ENCODE results near the gene TRAPPC6A. TPM values are rescaled to one million over a fixed set of nuclear protein-coding genes. Genes with fewer than 3 reads are reported as not detected.

The TRAPPC6A gene
- total and polyA plus RNA-seq, 2 of the 13 experiments (the other 11 are each of a cell fraction or from before 2014, with no cell fraction given), result 6.5 to 21.0 TPM

DNA sequence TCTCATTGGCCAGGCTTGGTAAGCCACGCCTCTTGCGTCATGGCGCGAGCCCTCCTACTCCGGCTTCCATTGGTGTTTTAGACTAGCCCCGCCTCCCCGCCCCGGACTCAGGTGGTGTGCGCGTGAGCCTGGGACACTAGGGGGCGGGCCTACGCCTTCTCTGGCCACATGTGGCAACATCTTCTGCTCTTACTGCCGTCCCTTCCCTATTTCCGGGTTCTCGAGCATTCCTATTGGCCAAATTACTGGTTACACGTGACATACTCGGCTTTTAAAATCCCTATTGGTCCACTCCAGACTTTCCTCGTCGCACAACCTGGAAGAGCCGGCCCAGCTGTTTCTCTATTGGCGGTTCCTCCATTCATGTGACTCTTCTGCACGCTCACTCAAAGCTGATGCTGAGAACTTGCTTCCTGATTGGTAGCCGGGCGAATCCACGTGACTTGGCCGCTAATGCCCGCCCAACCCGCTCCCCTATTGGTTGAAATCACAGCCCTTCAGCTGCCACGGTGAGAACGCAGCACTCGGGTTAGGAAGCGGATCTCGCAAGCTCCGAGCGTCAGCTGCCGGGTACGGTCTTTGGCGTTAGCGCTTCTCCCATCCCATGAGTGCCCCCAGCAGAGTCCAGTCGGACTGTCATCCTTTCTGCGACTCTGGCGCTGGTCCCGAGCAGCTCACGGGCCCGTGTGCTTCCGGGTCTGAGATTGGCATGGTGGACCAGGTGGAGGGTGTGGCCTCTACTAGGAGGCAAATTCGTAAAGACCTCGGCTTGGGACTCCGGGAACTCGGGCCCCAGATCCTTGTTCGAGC, 430 bp upstream of the TRAPPC6A start, which contains the start of gene BLOC1S3 (continued):
- TF ChIP-seq, protein P1, sequence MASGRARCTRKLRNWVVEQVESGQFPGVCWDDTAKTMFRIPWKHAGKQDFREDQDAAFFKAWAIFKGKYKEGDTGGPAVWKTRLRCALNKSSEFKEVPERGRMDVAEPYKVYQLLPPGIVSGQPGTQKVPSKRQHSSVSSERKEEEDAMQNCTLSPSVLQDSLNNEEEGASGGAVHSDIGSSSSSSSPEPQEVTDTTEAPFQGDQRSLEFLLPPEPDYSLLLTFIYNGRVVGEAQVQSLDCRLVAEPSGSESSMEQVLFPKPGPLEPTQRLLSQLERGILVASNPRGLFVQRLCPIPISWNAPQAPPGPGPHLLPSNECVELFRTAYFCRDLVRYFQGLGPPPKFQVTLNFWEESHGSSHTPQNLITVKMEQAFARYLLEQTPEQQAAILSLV (CRISPR knock-in tag; IDR thresholded peaks at IDR 0.05; ENCODE audit: borderline replicate concordance), result 0 out of 2 replicates have a peak, but pooled peaks have one; percentile 32
- TF ChIP-seq, protein P2, sequence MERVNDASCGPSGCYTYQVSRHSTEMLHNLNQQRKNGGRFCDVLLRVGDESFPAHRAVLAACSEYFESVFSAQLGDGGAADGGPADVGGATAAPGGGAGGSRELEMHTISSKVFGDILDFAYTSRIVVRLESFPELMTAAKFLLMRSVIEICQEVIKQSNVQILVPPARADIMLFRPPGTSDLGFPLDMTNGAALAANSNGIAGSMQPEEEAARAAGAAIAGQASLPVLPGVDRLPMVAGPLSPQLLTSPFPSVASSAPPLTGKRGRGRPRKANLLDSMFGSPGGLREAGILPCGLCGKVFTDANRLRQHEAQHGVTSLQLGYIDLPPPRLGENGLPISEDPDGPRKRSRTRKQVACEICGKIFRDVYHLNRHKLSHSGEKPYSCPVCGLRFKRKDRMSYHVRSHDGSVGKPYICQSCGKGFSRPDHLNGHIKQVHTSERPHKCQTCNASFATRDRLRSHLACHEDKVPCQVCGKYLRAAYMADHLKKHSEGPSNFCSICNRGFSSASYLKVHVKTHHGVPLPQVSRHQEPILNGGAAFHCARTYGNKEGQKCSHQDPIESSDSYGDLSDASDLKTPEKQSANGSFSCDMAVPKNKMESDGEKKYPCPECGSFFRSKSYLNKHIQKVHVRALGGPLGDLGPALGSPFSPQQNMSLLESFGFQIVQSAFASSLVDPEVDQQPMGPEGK (CRISPR knock-in tag; IDR thresholded peaks at IDR 0.05), result no peak
- TF ChIP-seq IRF2 (CRISPR knock-in tag; IDR thresholded peaks at IDR 0.05) (no peak), ZNF337 (CRISPR knock-in tag; IDR thresholded peaks at IDR 0.05; ENCODE audit: borderline replicate concordance, low read depth) (0 out of 2 replicates have a peak, but pooled peaks have one; percentile 35), ZNF776 (CRISPR knock-in tag; IDR thresholded peaks at IDR 0.05) (0 out of 2 replicates have a peak, but pooled peaks have one; percentile 9), ARNT2 (CRISPR knock-in tag; IDR thresholded peaks at IDR 0.05; ENCODE audit: low read depth) (no peak), GTF2F1 (IDR thresholded peaks at IDR 0.05; ENCODE audit: low read length) (no peak), ZBTB42 (CRISPR knock-in tag; IDR thresholded peaks at IDR 0.05) (no peak)
- TF ChIP-seq, protein P3, sequence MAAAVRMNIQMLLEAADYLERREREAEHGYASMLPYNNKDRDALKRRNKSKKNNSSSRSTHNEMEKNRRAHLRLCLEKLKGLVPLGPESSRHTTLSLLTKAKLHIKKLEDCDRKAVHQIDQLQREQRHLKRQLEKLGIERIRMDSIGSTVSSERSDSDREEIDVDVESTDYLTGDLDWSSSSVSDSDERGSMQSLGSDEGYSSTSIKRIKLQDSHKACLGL (CRISPR knock-in tag; IDR thresholded peaks at IDR 0.05), result peak; percentile 30; the same call in 1 of the 2 replicates
- TF ChIP-seq, protein P4, sequence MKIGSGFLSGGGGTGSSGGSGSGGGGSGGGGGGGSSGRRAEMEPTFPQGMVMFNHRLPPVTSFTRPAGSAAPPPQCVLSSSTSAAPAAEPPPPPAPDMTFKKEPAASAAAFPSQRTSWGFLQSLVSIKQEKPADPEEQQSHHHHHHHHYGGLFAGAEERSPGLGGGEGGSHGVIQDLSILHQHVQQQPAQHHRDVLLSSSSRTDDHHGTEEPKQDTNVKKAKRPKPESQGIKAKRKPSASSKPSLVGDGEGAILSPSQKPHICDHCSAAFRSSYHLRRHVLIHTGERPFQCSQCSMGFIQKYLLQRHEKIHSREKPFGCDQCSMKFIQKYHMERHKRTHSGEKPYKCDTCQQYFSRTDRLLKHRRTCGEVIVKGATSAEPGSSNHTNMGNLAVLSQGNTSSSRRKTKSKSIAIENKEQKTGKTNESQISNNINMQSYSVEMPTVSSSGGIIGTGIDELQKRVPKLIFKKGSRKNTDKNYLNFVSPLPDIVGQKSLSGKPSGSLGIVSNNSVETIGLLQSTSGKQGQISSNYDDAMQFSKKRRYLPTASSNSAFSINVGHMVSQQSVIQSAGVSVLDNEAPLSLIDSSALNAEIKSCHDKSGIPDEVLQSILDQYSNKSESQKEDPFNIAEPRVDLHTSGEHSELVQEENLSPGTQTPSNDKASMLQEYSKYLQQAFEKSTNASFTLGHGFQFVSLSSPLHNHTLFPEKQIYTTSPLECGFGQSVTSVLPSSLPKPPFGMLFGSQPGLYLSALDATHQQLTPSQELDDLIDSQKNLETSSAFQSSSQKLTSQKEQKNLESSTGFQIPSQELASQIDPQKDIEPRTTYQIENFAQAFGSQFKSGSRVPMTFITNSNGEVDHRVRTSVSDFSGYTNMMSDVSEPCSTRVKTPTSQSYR (CRISPR knock-in tag; IDR thresholded peaks at IDR 0.05; ENCODE audit: borderline replicate concordance), result no peak
- TF ChIP-seq, protein P5, sequence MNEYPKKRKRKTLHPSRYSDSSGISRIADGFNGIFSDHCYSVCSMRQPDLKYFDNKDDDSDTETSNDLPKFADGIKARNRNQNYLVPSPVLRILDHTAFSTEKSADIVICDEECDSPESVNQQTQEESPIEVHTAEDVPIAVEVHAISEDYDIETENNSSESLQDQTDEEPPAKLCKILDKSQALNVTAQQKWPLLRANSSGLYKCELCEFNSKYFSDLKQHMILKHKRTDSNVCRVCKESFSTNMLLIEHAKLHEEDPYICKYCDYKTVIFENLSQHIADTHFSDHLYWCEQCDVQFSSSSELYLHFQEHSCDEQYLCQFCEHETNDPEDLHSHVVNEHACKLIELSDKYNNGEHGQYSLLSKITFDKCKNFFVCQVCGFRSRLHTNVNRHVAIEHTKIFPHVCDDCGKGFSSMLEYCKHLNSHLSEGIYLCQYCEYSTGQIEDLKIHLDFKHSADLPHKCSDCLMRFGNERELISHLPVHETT (CRISPR knock-in tag; conservative IDR thresholded peaks at IDR 0.05), result no peak
- TF ChIP-seq, protein P6, sequence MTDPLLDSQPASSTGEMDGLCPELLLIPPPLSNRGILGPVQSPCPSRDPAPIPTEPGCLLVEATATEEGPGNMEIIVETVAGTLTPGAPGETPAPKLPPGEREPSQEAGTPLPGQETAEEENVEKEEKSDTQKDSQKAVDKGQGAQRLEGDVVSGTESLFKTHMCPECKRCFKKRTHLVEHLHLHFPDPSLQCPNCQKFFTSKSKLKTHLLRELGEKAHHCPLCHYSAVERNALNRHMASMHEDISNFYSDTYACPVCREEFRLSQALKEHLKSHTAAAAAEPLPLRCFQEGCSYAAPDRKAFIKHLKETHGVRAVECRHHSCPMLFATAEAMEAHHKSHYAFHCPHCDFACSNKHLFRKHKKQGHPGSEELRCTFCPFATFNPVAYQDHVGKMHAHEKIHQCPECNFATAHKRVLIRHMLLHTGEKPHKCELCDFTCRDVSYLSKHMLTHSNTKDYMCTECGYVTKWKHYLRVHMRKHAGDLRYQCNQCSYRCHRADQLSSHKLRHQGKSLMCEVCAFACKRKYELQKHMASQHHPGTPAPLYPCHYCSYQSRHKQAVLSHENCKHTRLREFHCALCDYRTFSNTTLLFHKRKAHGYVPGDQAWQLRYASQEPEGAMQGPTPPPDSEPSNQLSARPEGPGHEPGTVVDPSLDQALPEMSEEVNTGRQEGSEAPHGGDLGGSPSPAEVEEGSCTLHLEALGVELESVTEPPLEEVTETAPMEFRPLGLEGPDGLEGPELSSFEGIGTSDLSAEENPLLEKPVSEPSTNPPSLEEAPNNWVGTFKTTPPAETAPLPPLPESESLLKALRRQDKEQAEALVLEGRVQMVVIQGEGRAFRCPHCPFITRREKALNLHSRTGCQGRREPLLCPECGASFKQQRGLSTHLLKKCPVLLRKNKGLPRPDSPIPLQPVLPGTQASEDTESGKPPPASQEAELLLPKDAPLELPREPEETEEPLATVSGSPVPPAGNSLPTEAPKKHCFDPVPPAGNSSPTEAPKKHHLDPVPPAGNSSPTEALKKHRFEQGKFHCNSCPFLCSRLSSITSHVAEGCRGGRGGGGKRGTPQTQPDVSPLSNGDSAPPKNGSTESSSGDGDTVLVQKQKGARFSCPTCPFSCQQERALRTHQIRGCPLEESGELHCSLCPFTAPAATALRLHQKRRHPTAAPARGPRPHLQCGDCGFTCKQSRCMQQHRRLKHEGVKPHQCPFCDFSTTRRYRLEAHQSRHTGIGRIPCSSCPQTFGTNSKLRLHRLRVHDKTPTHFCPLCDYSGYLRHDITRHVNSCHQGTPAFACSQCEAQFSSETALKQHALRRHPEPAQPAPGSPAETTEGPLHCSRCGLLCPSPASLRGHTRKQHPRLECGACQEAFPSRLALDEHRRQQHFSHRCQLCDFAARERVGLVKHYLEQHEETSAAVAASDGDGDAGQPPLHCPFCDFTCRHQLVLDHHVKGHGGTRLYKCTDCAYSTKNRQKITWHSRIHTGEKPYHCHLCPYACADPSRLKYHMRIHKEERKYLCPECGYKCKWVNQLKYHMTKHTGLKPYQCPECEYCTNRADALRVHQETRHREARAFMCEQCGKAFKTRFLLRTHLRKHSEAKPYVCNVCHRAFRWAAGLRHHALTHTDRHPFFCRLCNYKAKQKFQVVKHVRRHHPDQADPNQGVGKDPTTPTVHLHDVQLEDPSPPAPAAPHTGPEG (CRISPR knock-in tag; IDR thresholded peaks at IDR 0.05), result no peak
- TF ChIP-seq, protein P7, sequence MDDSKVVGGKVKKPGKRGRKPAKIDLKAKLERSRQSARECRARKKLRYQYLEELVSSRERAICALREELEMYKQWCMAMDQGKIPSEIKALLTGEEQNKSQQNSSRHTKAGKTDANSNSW (CRISPR knock-in tag; IDR thresholded peaks at IDR 0.05; ENCODE audit: borderline replicate concordance), result no peak

All from HepG2 (cell line).